Stimulated activated naive B cell treated with anti-CD40 and anti-IgM and Interleukin-4, amounts not matched to agents 10 μg/mL and 1 μg/mL and 100 μg/mL, for 72 hours (primary cell): ENCODE measurements around the gene PTPRE.

Experiments
- ATAC-seq, 2 donors: fragments of 150-1000 bp; cut with Tn5 transposase; replicated peaks; 2 replicates each; pipeline ENCODE4 v1.10.0; 2021; ENCODE audit warnings: moderate library complexity in 1 of 2
- DNase-seq: peaks from one replicate; pipeline ENCODE4 v3.0.0; 2021
- H3K27ac Mint-ChIP-seq: one replicate; pipeline ENCODE4 v1.8.0; 2022; ENCODE audit warnings: mild to moderate bottlenecking, mixed read lengths
- H3K27me3 Mint-ChIP-seq, 2 donors: one replicate each; pipeline ENCODE4 v1.8.0; 2022; ENCODE audit warnings: mixed read lengths in 2 of 2
- H3K36me3 Mint-ChIP-seq, 2 donors: one replicate each; pipeline ENCODE4 v1.8.0; 2022; ENCODE audit warnings: mixed read lengths in 2 of 2, mild to moderate bottlenecking in 1 of 2
- H3K4me1 Mint-ChIP-seq, 2 donors: one replicate each; pipeline ENCODE4 v1.8.0; 2022; ENCODE audit warnings: mixed read lengths in 2 of 2, mild to moderate bottlenecking in 1 of 2
- H3K4me3 Mint-ChIP-seq, 2 donors: one replicate each; pipeline ENCODE4 v1.8.0; 2022; ENCODE audit warnings: mild to moderate bottlenecking in 2 of 2, mixed read lengths in 2 of 2, moderate library complexity in 1 of 2
- H3K9me3 Mint-ChIP-seq, 2 donors: one replicate each; pipeline ENCODE4 v1.8.0; 2022; ENCODE audit warnings: mixed read lengths in 2 of 2, mild to moderate bottlenecking in 1 of 2

PTPRE gene

GRCh38 chr10:128064108-128064969, 157.4 kb downstream of the PTPRE start:
- Mint-ChIP-seq H3K36me3 (peaks cover 47 to 62% of the 10 kb centered on the region in 2 donors), H3K27me3 (no peaks in the 10 kb centered on the region), H3K4me1 (peaks cover 66 to 87% of the 10 kb centered on the region in 2 donors), H3K9me3 (no peaks in the 10 kb centered on the region), H3K27ac (peak overlapping the region; percentile 94), H3K4me3 (peak overlapping the region; percentile 6 to 75)
- ATAC-seq (peak; percentile 75 to 79), DNase-seq (peak; percentile 87)

- H3K4me1 Mint-ChIP-seq, result peaks cover 65 to 83% of the 10 kb centered on the region in 2 donors
- peak overlapping the region; percentile 94 for H3K27ac Mint-ChIP-seq
- ATAC-seq, result no peak
- DNase-seq, result no peak
- no peaks in the 10 kb centered on the region for H3K9me3 Mint-ChIP-seq
- H3K27me3 Mint-ChIP-seq, result no peaks in the 10 kb centered on the region
- H3K36me3 Mint-ChIP-seq, result peaks cover 45 to 63% of the 10 kb centered on the region in 2 donors
- H3K4me3 Mint-ChIP-seq, result peak overlapping the region; percentile 39 to 47
These were observed 158.2 kb downstream of the PTPRE start for GRCh38 chr10:128064970-128065580.

- peaks cover 60 to 73% of the 10 kb centered on the region in 2 donors for H3K4me1 Mint-ChIP-seq
- H3K4me3 Mint-ChIP-seq, result no peak overlapping the region
- no peaks in the 10 kb centered on the region for H3K9me3 Mint-ChIP-seq
- ATAC-seq (no peak), DNase-seq (no peak)
- peak overlapping the region; percentile 44 for H3K27ac Mint-ChIP-seq
- no peaks in the 10 kb centered on the region for H3K27me3 Mint-ChIP-seq
- H3K36me3 Mint-ChIP-seq, result peaks cover 42 to 58% of the 10 kb centered on the region in 2 donors
These were observed 159.1 kb downstream of the PTPRE start for GRCh38 chr10:128065881-128066534.

GRCh38 chr10:128066870-128067382, 160.0 kb downstream of the PTPRE start:
- H3K9me3 Mint-ChIP-seq, result no peaks in the 10 kb centered on the region
- no peaks in the 10 kb centered on the region for H3K27me3 Mint-ChIP-seq
- H3K4me1 Mint-ChIP-seq, result peaks cover 58 to 71% of the 10 kb centered on the region in 2 donors
- peak overlapping the region; percentile 11 for H3K27ac Mint-ChIP-seq
- no peak for DNase-seq
- peaks cover 45 to 56% of the 10 kb centered on the region in 2 donors for H3K36me3 Mint-ChIP-seq
- ATAC-seq, result no peak
- no peak overlapping the region for H3K4me3 Mint-ChIP-seq

GRCh38 chr10:128067691-128068397, 160.9 kb downstream of the PTPRE start:
- no peak for ATAC-seq
- Mint-ChIP-seq H3K36me3 (peaks cover 40 to 55% of the 10 kb centered on the region in 2 donors), H3K27me3 (no peaks in the 10 kb centered on the region), H3K4me3 (no peak overlapping the region), H3K4me1 (peaks cover 50 to 62% of the 10 kb centered on the region in 2 donors), H3K27ac (peak overlapping the region; percentile 56), H3K9me3 (no peaks in the 10 kb centered on the region)
- DNase-seq, result no peak

GRCh38 chr10:128068398-128069285, 161.7 kb downstream of the PTPRE start:
- DNase-seq (no peak), ATAC-seq (no peak)
- no peaks in the 10 kb centered on the region for H3K9me3 Mint-ChIP-seq
- no peaks in the 10 kb centered on the region for H3K27me3 Mint-ChIP-seq
- no peak overlapping the region for H3K4me3 Mint-ChIP-seq
- H3K27ac Mint-ChIP-seq, result no peak overlapping the region
- peaks cover 42 to 54% of the 10 kb centered on the region in 2 donors for H3K4me1 Mint-ChIP-seq
- peaks cover 47 to 59% of the 10 kb centered on the region in 2 donors for H3K36me3 Mint-ChIP-seq

GRCh38 chr10:128069351-128070051, 162.6 kb downstream of the PTPRE start:
- ATAC-seq (peak; percentile 20 to 29), DNase-seq (peak; percentile 60)
- no peak overlapping the region for H3K27ac Mint-ChIP-seq
- H3K27me3 Mint-ChIP-seq, result no peaks in the 10 kb centered on the region
- peaks cover 51 to 65% of the 10 kb centered on the region in 2 donors for H3K36me3 Mint-ChIP-seq
- peaks cover 35 to 45% of the 10 kb centered on the region in 2 donors for H3K4me1 Mint-ChIP-seq
- no peak overlapping the region for H3K4me3 Mint-ChIP-seq
- H3K9me3 Mint-ChIP-seq, result no peaks in the 10 kb centered on the region

- ATAC-seq, result no peak
- DNase-seq, result no peak
- no peaks in the 10 kb centered on the region for H3K9me3 Mint-ChIP-seq
- no peak overlapping the region for H3K4me3 Mint-ChIP-seq
- peaks cover 30 to 39% of the 10 kb centered on the region in 2 donors for H3K4me1 Mint-ChIP-seq
- H3K27me3 Mint-ChIP-seq, result no peaks in the 10 kb centered on the region
- H3K36me3 Mint-ChIP-seq, result peaks cover 55 to 70% of the 10 kb centered on the region in 2 donors
- no peak overlapping the region for H3K27ac Mint-ChIP-seq
These were observed 163.3 kb downstream of the PTPRE start for GRCh38 chr10:128070161-128070560.

GRCh38 chr10:128070721-128071416, 164.0 kb downstream of the PTPRE start:
- no peaks in the 10 kb centered on the region for H3K27me3 Mint-ChIP-seq
- H3K27ac Mint-ChIP-seq, result no peak overlapping the region
- no peak for ATAC-seq
- H3K36me3 Mint-ChIP-seq, result peaks cover 53 to 68% of the 10 kb centered on the region in 2 donors
- H3K4me1 Mint-ChIP-seq, result peaks cover 23 to 31% of the 10 kb centered on the region in 2 donors
- DNase-seq, result no peak
- no peak overlapping the region for H3K4me3 Mint-ChIP-seq
- no peaks in the 10 kb centered on the region for H3K9me3 Mint-ChIP-seq

- no peaks in the 10 kb centered on the region for H3K27me3 Mint-ChIP-seq
- no peak overlapping the region for H3K4me3 Mint-ChIP-seq
- H3K9me3 Mint-ChIP-seq, result no peaks in the 10 kb centered on the region
- peaks cover 49 to 65% of the 10 kb centered on the region in 2 donors for H3K36me3 Mint-ChIP-seq
- peaks cover 19 to 26% of the 10 kb centered on the region in 2 donors for H3K4me1 Mint-ChIP-seq
- ATAC-seq (no peak), DNase-seq (no peak)
- H3K27ac Mint-ChIP-seq, result no peak overlapping the region
These were observed 164.5 kb downstream of the PTPRE start for GRCh38 chr10:128071417-128071782.

- Mint-ChIP-seq H3K4me3 (no peak overlapping the region), H3K27me3 (no peaks in the 10 kb centered on the region), H3K4me1 (peaks cover 13 to 20% of the 10 kb centered on the region in 2 donors), H3K27ac (no peak overlapping the region), H3K36me3 (peaks cover 48 to 65% of the 10 kb centered on the region in 2 donors), H3K9me3 (no peaks in the 10 kb centered on the region)
- ATAC-seq (no peak), DNase-seq (no peak)
These were observed 165.1 kb downstream of the PTPRE start for GRCh38 chr10:128072046-128072445.

- peaks cover 7 to 13% of the 10 kb centered on the region in 2 donors for H3K4me1 Mint-ChIP-seq
- no peak overlapping the region for H3K4me3 Mint-ChIP-seq
- H3K36me3 Mint-ChIP-seq, result peaks cover 42 to 58% of the 10 kb centered on the region in 2 donors
- no peak for DNase-seq
- no peaks in the 10 kb centered on the region for H3K9me3 Mint-ChIP-seq
- H3K27me3 Mint-ChIP-seq, result no peaks in the 10 kb centered on the region
- H3K27ac Mint-ChIP-seq, result no peak overlapping the region
- ATAC-seq, result no peak
These were observed 166.2 kb downstream of the PTPRE start for GRCh38 chr10:128072941-128073645.
